ENCODE measurements around the gene XYLT1.

The XYLT1 gene

DNA sequence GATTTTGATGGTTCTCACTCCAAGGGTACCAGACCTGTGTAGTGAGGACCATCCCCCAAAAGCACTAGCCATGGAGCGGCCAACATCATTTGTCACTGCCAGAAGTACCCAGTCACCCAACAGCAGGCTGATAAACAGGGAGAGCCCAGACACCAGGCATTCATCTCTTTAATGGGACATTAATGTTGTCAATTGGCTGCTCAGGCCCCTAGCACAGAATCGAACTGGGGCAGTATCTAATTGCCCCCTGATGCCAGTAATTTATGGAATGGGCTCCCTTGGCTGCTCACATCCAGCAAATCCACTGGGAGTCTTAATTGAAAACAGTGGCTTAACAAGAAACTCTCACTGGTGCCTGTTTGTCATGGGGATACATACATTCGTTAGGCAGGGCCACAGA is 344.6 kb downstream of the XYLT1 start:
- no peak for DNase-seq

- DNase-seq = no peak
These were observed 345.1 kb downstream of the XYLT1 start for GRCh38 chr16:17125671-17126070.

DNA sequence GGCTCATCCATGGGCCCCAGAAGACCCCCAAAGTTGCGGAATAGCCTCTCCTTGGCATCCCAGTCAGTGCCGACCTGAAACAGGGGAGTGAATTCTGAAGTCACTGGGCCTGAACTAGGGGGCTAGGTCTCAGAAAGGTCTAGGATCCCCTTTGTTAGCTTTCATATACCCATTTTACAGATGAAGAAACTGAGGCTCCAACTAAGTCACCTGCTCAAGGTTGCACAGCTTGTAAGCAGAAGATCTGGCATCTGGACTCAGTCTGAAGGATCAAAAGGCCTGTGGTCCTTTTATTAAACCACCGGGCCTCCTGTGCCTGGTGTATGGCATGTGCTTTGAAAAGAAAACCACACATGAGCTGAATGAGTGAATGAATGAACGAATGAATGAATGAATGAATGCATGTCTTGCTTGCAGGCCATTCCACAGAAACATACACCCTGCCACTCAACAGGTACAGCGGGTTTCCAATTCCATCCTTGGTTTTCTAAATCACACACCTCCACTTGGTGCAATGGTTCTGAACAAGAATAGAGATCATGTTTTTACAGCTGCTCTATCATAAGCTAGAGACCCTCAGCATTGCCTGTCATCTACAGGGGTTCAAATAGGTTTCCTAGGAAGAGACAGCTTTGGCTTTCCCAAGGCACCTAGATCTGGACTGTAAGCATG is 352.7 kb downstream of the XYLT1 start:
- DNase-seq = no peak

GRCh38 chr16:17116595-17117322 is 354.0 kb downstream of the XYLT1 start:
- no peak for DNase-seq

DNA sequence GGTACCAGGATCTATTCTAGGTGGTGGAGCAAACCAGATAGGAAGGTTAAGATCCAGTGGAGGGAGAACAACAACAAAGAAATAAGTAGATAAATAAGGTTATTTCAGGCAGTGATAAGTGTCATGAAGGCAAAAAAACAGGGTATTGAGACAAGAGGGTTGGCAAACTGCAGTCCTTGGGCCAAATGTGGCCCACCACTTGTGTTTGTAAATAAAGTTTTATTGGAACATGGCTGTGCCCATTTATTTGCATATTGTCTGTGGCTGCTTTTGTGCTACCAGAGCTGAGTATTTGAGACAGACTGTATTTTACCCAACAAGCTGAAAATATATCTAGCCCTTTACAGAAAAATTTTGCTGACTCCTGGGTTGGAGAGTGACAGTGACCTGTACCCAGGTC is 361.3 kb downstream of the XYLT1 start:
- no peak for DNase-seq

DNA sequence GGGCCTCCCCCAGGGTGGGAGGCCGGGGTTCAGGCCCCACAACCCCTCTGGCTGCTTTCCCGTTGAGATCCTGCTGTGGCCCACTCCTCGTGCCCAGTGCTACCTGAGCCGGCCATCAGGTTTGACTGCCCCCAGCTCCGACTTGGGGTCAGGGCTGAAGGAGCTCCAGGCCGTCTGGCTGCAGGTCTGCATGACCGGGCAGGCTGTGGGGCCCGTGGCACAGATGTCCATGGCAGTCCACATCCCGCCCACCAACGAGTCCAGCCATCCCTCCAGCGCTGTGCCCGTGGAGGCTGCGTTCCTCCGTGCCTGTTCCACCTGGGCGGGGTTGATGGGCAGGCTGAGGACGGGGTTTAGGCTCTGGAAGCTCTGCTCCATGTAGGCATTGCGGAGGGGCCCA is 362.2 kb downstream of the XYLT1 start:
- no peak for DNase-seq

DNA sequence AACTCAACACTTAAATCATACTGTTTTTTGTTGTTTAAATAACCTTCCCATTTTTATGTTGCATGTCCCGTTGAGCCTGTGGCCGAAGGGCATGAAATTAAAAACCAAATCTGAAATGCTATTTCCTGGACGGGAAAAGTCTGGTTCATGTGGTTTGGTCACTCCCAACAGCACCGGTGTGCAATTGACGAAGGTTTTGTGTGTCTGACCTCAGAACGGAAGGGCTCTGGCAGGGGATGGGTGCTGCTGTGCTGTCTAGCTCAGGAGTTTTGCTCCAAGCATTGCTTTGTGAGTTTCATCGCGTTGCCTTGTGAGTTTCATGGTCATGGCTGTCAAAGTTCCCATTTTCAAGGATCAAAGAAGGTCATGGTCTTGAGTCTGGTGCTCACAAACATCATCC is 363.3 kb downstream of the XYLT1 start:
- DNase-seq = no peak

GRCh38 chr16:17106243-17106791 is 364.4 kb downstream of the XYLT1 start:
- no peak for DNase-seq

- no peak for DNase-seq
These were observed 365.4 kb downstream of the XYLT1 start for GRCh38 chr16:17105239-17105797.

GRCh38 chr16:17104654-17105053 is 366.1 kb downstream of the XYLT1 start:
- no peak for DNase-seq

DNA sequence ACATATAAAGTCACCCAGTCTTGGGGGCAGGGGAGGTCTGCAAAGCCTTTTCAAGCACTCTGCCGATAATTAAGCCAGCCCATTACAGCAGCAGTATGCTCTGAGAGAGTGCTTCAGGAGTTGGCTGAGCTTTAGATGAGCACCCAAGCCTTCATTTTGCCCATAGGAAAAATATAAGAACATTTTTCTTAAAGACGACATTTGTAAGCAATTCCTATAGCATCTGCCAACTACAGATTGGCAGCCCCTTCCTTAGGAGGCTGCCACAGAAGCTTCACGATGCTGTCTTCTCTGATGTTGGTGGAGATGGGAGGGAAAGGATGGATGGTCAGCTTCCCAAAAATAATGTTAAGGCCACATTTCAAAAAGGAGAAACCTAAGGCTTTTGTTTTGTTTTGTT is 367.5 kb downstream of the XYLT1 start:
- no peak for DNase-seq

- no peak for DNase-seq
These were observed 369.1 kb downstream of the XYLT1 start for GRCh38 chr16:17101646-17102045.

- no peak for DNase-seq
These were observed 372.1 kb downstream of the XYLT1 start for GRCh38 chr16:17098685-17099084.

GRCh38 chr16:17084130-17084529 is 386.6 kb downstream of the XYLT1 start:
- no peak for DNase-seq

GRCh38 chr16:17083628-17084027 is 387.1 kb downstream of the XYLT1 start:
- DNase-seq = no peak

DNA sequence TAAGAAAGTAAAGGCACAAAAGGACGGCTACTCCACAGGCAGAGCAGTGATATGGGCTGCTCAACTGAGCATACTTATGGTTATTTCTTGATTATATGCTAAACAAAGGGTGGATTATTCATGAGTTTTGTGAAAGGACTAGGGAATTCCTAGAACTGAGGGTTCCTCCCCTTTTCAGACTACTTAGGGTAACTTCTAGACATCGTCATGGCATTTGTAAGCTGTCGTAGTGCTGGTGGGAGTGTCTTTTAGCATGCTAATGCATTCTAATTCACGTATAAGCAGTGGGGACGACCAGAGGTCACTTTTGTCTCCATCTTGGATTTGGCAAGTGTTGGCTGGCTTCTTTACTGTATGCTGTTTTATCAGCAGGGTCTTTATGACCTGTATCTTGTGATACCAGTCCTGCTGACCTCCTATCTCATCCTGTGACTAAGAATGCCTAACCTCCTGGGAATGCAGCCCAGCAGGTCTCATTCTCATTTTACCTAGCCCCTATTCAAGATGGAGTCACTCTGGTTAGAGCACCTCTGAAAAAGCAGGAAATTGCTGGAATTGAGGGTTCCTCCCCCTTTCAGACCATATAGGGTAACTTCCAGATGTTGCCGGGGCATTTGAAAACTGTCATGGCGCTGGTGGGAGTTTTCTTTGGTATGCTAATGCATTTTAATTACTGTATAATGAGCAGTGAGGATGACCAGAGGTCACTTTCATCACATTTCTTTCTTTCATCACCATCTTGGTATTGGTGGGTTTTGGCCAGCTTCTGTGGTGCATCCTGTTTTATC is 388.5 kb downstream of the XYLT1 start:
- DNase-seq = no peak

- no peak for DNase-seq
These were observed 390.7 kb downstream of the XYLT1 start for GRCh38 chr16:17080105-17080504.

- no peak for DNase-seq
These were observed 391.7 kb downstream of the XYLT1 start for GRCh38 chr16:17078931-17079631.

DNA sequence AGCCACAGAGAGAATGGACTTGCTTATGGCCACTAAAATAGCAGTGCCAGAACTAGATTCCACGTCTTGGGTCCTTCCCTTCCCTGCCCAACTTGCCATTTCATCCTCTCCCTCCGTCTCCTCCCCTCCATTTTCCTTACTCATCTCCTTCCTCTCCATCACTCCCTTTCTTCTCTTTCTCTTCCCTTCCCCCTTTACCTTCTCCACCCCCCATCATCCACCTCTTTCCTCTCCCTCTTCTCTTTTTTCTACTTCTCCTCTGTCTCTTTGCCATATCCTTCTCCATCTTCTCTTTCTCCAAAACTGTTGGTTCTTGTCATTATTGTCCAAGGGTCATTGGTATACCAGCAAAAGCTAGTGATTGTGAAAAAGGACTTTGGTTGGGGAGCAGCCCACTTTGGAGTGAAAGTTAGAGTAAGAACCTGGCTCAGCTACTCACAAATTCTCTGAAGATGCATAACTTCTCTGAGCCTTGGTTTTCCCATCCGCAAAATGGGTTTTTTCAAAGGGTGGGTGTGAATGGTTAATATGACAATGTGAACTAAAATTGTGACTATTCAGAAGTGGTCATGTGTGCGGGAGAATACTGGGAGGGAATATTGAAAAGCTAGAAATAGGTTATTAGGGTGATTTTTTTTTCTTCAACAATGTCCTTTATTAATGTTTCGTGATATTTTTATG is 393.8 kb downstream of the XYLT1 start:
- DNase-seq = no peak

GRCh38 chr16:17076092-17076754 is 394.5 kb downstream of the XYLT1 start:
- DNase-seq = no peak

- DNase-seq = no peak
These were observed 398.7 kb downstream of the XYLT1 start for GRCh38 chr16:17072104-17072503.

Measured in NCI-H748 treated with DMSO at 0.1 percent for 48 hours (cell line).